Mesenchymal stem cell (in vitro differentiated cells and primary cell): ENCODE measurements around the gene INTS2.

Experiments used
- DNase-seq: peaks from one replicate; pipeline ENCODE4 v3.0.0-alpha.2; 2013
- H2AFZ ChIP-seq: one replicate; pipeline ENCODE4 v1.6.1; 2013; ENCODE audit warnings: low read depth, mild to moderate bottlenecking, control low read depth, inconsistent platforms, low read length, moderate library complexity
- H2AK5ac ChIP-seq: 2 replicates; pipeline ENCODE4 v1.6.1; 2013; ENCODE audit warnings: low read length, moderate library complexity, mild to moderate bottlenecking, inconsistent platforms; ENCODE audit not compliant: severe bottlenecking
- H2BK120ac ChIP-seq: one replicate; pipeline ENCODE4 v1.6.1; 2013; ENCODE audit warnings: low read depth, mild to moderate bottlenecking, inconsistent platforms, low read length, moderate library complexity
- H2BK12ac ChIP-seq, 2 experiments: one replicate each; pipeline ENCODE4 v1.6.1; 2013; ENCODE audit warnings: inconsistent platforms in 2 of 2, low read length in 2 of 2, mild to moderate bottlenecking in 2 of 2, moderate library complexity in 2 of 2, control low read depth in 1 of 2
- H2BK15ac ChIP-seq: one replicate; pipeline ENCODE4 v1.6.1; 2013; ENCODE audit warnings: mild to moderate bottlenecking, low read depth, inconsistent platforms; ENCODE audit not compliant: poor library complexity, severe bottlenecking
- H2BK5ac ChIP-seq: 2 replicates; pipeline ENCODE4 v1.6.1; 2013; ENCODE audit warnings: low read depth, mild to moderate bottlenecking, low read length, control low read depth, inconsistent platforms; ENCODE audit not compliant: poor library complexity, severe bottlenecking
- H3K14ac ChIP-seq, 2 experiments: one replicate each; pipeline ENCODE4 v1.6.1; 2013; ENCODE audit warnings: inconsistent platforms in 2 of 2, low read length in 2 of 2, control low read depth in 1 of 2, mild to moderate bottlenecking in 1 of 2, moderate library complexity in 1 of 2
- H3K18ac ChIP-seq, 2 experiments: one replicate each; pipeline ENCODE4 v1.6.1; 2013; ENCODE audit warnings: inconsistent platforms in 2 of 2, low read length in 2 of 2, control low read depth in 1 of 2, low read depth in 1 of 2, mild to moderate bottlenecking in 1 of 2
- H3K23ac ChIP-seq, 2 experiments: one replicate each; pipeline ENCODE4 v1.6.1; 2013; ENCODE audit warnings: inconsistent platforms in 2 of 2, low read length in 2 of 2, mild to moderate bottlenecking in 2 of 2, moderate library complexity in 2 of 2, control low read depth in 1 of 2
- H3K27ac ChIP-seq: 2 replicates; pipeline ENCODE4 v1.5.1; 2013; ENCODE audit warnings: mild to moderate bottlenecking, moderate library complexity, low read length, control low read depth, inconsistent platforms; ENCODE audit not compliant: poor library complexity, severe bottlenecking
- H3K27me3 ChIP-seq, 2 experiments: 2 replicates each; pipeline versions ENCODE4 v1.6.1 to v1.7.0; 2013; ENCODE audit warnings: low read length in 2 of 2, mild to moderate bottlenecking in 2 of 2, moderate library complexity in 2 of 2, control low read depth in 1 of 2, inconsistent platforms in 1 of 2; ENCODE audit not compliant: control insufficient read depth in 1 of 2, insufficient read depth in 1 of 2
- H3K36me3 ChIP-seq, 2 experiments: 2 replicates each; pipeline versions ENCODE4 v1.6.1 to v1.7.0; 2013; ENCODE audit warnings: low read length in 2 of 2, control low read depth in 1 of 2, inconsistent platforms in 1 of 2, low read depth in 1 of 2, mild to moderate bottlenecking in 1 of 2; ENCODE audit not compliant: insufficient read depth in 2 of 2, control insufficient read depth in 1 of 2
- H3K4ac ChIP-seq, 2 experiments: one replicate each; pipeline ENCODE4 v1.6.1; 2013; ENCODE audit warnings: inconsistent platforms in 2 of 2, low read length in 2 of 2, mild to moderate bottlenecking in 2 of 2, moderate library complexity in 2 of 2, control low read depth in 1 of 2, low read depth in 1 of 2
- H3K4me1 ChIP-seq: 2 replicates; pipeline ENCODE4 v1.6.1; 2013; ENCODE audit warnings: low read depth, low read length, control low read depth; ENCODE audit not compliant: control insufficient read depth, insufficient read depth
- H3K4me2 ChIP-seq: 2 replicates; pipeline ENCODE4 v1.6.1; 2013; ENCODE audit warnings: low read length, mild to moderate bottlenecking, inconsistent platforms; ENCODE audit not compliant: poor library complexity, severe bottlenecking
- H3K4me3 ChIP-seq, 2 experiments: 2 replicates each; pipeline versions ENCODE4 v1.5.1 to v1.7.0; 2013; ENCODE audit warnings: low read length in 2 of 2, mild to moderate bottlenecking in 2 of 2, control low read depth in 1 of 2, low read depth in 1 of 2; ENCODE audit not compliant: insufficient read depth in 1 of 2
- H3K79me1 ChIP-seq: replicated peaks from 2 replicates; pipeline ENCODE4 v1.6.1; 2013; ENCODE audit warnings: mild to moderate bottlenecking, control low read depth, low read length, inconsistent platforms; ENCODE audit not compliant: poor library complexity, severe bottlenecking
- H3K9ac ChIP-seq: 2 replicates; pipeline ENCODE4 v1.7.0; 2013; ENCODE audit warnings: mild to moderate bottlenecking, low read length, moderate library complexity
- H3K9me3 ChIP-seq: 2 replicates; pipeline ENCODE4 v1.7.0; 2013; ENCODE audit warnings: mild to moderate bottlenecking, low read length; ENCODE audit not compliant: control insufficient read depth
- H4K8ac ChIP-seq: one replicate; pipeline ENCODE4 v1.6.1; 2013; ENCODE audit warnings: inconsistent platforms, mild to moderate bottlenecking, low read length, moderate library complexity
- H4K91ac ChIP-seq: one replicate; pipeline ENCODE4 v1.6.1; 2013; ENCODE audit warnings: mild to moderate bottlenecking, low read length, inconsistent platforms
- WGBS: methylation state at CpG from one replicate; pipeline ENCODE4 v1.1.7; 2013; ENCODE audit warnings: mixed read lengths; 5-methylcytosine and 5-hydroxymethylcytosine counted together

Gene INTS2

GRCh38 chr17:61837175-61838051, 90.4 kb downstream of the INTS2 start:
- Histone ChIP-seq H3K27me3 (no peaks in the 10 kb centered on the region), H2AFZ (no peak overlapping the region), H3K9ac (no peak overlapping the region), H2AK5ac (no peak overlapping the region), H3K4me1 (peaks cover 5% of the 10 kb centered on the region), H3K79me1 (peaks cover 7% of the 10 kb centered on the region), H2BK15ac (no peak overlapping the region), H3K4me3 (no peak overlapping the region), H3K4ac (no peak overlapping the region), H3K23ac (no peak overlapping the region), H4K8ac (no peak overlapping the region), H3K27ac (no peak overlapping the region), H3K18ac (no peak overlapping the region), H2BK5ac (no peak overlapping the region), H3K14ac (no peak overlapping the region), H3K36me3 (no peaks in the 10 kb centered on the region), H3K4me2 (no peak overlapping the region), H2BK120ac (no peak overlapping the region), H4K91ac (no peak overlapping the region), H3K9me3 (no peaks in the 10 kb centered on the region), H2BK12ac (no peak overlapping the region)
- DNase-seq: peak; percentile 72
- WGBS: no CpG with 5 or more reads among the region's 4 CpGs

DNA sequence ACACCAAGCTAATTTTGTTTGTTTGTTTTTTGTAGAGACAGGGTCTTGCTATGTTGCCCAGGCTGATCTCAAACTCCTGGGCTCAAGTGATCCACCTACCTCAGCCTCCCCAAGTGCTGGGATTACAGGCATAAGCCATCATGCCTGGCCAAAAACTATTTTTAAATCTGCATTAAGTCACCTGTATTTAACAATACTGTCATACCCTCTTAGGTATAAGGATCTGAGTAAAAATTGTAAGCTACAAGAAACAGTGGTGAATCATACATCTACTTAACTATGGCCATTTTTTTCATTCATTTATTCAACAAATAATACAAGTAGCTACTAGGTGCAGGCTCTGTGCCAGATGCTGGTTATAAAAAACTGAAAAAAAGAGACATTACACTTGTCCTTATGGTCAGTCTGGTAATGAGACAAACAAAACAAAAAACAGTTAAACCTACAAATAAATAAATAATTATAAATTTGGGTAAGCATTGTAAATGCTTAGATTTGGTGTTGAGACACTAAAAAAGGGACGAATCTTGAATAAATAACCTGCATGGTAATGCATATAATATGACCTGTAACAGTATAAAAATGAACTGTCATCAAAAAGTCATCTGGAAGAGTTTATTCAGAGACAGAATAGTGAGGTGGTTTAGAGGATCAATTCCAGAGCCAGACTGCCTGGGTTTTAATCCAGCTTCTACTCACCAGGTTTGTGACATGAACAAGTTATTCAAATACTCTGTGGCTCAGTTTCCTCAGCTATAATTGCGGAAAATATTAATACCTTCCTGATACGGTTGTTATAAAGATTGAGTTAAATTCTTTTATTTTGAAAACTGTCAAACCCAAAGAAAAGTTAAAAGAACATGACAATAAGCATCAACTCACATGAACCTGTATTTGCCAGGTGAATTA, 91.3 kb downstream of the INTS2 start:
- Histone ChIP-seq H3K4me1 (peaks cover 5% of the 10 kb centered on the region), H3K23ac (no peak overlapping the region), H3K9me3 (no peaks in the 10 kb centered on the region), H3K4me2 (no peak overlapping the region), H3K4ac (no peak overlapping the region), H2AK5ac (no peak overlapping the region), H3K79me1 (peaks cover 6% of the 10 kb centered on the region), H3K4me3 (no peak overlapping the region), H2BK5ac (no peak overlapping the region), H4K8ac (no peak overlapping the region), H3K14ac (no peak overlapping the region), H3K18ac (no peak overlapping the region), H2BK12ac (no peak overlapping the region), H3K9ac (no peak overlapping the region), H2BK120ac (no peak overlapping the region), H4K91ac (no peak overlapping the region), H3K36me3 (no peaks in the 10 kb centered on the region), H2AFZ (no peak overlapping the region), H3K27me3 (no peaks in the 10 kb centered on the region), H3K27ac (no peak overlapping the region), H2BK15ac (no peak overlapping the region)
- no CpG with 5 or more reads among the region's 3 CpGs for WGBS
- DNase-seq: no peak

DNA sequence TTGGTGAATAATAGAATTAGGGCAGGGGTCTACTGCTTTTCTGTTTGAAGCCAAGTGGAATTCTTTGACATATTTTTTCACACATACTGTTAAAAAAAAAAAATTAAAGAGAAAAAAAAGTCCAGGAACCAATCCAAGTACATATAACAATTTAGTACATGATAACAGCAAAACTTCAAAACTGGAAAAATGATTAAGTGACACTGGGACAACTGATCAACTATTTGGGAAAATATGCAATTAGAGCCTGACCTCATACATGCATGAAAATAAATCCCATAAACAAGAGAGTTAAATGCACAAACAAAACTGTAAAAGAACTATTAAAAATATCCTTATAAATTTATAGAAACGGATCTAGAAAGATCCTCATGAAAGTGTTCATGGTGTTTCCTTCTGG, 92.2 kb downstream of the INTS2 start:
- H2BK15ac ChIP-seq: no peak overlapping the region
- WGBS: no CpG with 5 or more reads among the region's 1 CpG

GRCh38 chr17:61834610-61835009, 93.2 kb downstream of the INTS2 start:
- H3K4me3 ChIP-seq: no peak overlapping the region

More for the DNA sequence above, 92.2 kb downstream of the INTS2 start:
- Histone ChIP-seq H3K27ac (no peak overlapping the region), H4K8ac (no peak overlapping the region), H3K36me3 (no peaks in the 10 kb centered on the region), H3K27me3 (no peaks in the 10 kb centered on the region), H2AK5ac (no peak overlapping the region), H3K4ac (no peak overlapping the region), H3K9me3 (no peaks in the 10 kb centered on the region), H2AFZ (no peak overlapping the region), H3K23ac (no peak overlapping the region), H2BK12ac (no peak overlapping the region), H3K79me1 (peaks cover 6% of the 10 kb centered on the region), H2BK5ac (no peak overlapping the region), H2BK120ac (no peak overlapping the region), H3K18ac (no peak overlapping the region), H3K4me1 (peaks cover 5% of the 10 kb centered on the region), H4K91ac (no peak overlapping the region), H3K9ac (no peak overlapping the region), H3K4me3 (no peak overlapping the region), H3K4me2 (no peak overlapping the region), H3K14ac (no peak overlapping the region)
- DNase-seq: no peak

More at GRCh38 chr17:61834610-61835009, 93.2 kb downstream of the INTS2 start:
- H3K9ac ChIP-seq: no peak overlapping the region
- no peaks in the 10 kb centered on the region for H3K27me3 ChIP-seq
- no peak overlapping the region for H2BK120ac ChIP-seq
- H3K14ac ChIP-seq: peak overlapping the region in 1 of 2 experiments; percentile 44
- H3K27ac ChIP-seq: no peak overlapping the region
- H3K18ac ChIP-seq: peak overlapping the region in 1 of 2 experiments; percentile 34
- H3K4me1 ChIP-seq: peaks cover 5% of the 10 kb centered on the region
- no peak overlapping the region for H2AFZ ChIP-seq
- no peak overlapping the region for H4K8ac ChIP-seq
- H4K91ac ChIP-seq: no peak overlapping the region
- no peak overlapping the region for H2BK15ac ChIP-seq
- H3K9me3 ChIP-seq: no peaks in the 10 kb centered on the region
- peak overlapping the region in 1 of 2 experiments; percentile 11 for H3K4ac ChIP-seq
- peak overlapping the region in 1 of 2 experiments; percentile 31 for H2BK12ac ChIP-seq
- H3K4me2 ChIP-seq: no peak overlapping the region
- H3K79me1 ChIP-seq: peaks cover 6% of the 10 kb centered on the region
- H2AK5ac ChIP-seq: no peak overlapping the region
- WGBS: 100% methylated on average over 2 of the region's 2 CpGs
- no peak overlapping the region for H2BK5ac ChIP-seq
- no peaks in the 10 kb centered on the region for H3K36me3 ChIP-seq
- H3K23ac ChIP-seq: no peak overlapping the region
- no peak for DNase-seq
